PC-3 (cell line): ENCODE data around the gene IKZF1. TPM values are rescaled to one million over a fixed set of nuclear protein-coding genes. Genes with fewer than 3 reads are reported as not detected.

Experiments
- ATAC-seq: fragments of 200-7000 bp; cut with Tn5 transposase; 2 replicates; pipeline ENCODE4 v1.9.1; 2020; ENCODE audit warnings: mild to moderate bottlenecking, moderate library complexity
- BruUV-seq: library from RNA; stranded (reverse); fragments of 400-500 nt; replicated peaks from 2 replicates; lab custom pipeline; 2021; lab: Mats Ljungman, UMichigan
- CTCF ChIA-PET: fragments of 300-600 bp; sonication (Branson Sonifier 250); formaldehyde crosslinking; loops from one replicate; lab custom pipeline; 2022; ENCODE audit warnings: antibody characterized with exemption; lab: Charles Lee
- POLR2A ChIA-PET: fragments of 300-600 bp; sonication (Branson Sonifier 250); formaldehyde crosslinking; loops from one replicate; lab custom pipeline; 2022; ENCODE audit warnings: antibody characterized with exemption; ENCODE audit not compliant: unreplicated experiment; lab: Charles Lee
- DNase-seq: peaks from one replicate; pipeline ENCODE4 v3.0.0-alpha.2; 2015
- H2AFZ ChIP-seq: fragments of 300-600 bp; sonication (generic); 2 replicates; pipeline ENCODE4 v1.6.0; 2016; ENCODE audit warnings: antibody characterized with exemption, low read length
- H3F3A ChIP-seq: fragments of 300-600 bp; sonication (generic); one replicate; pipeline ENCODE4 v1.6.0; 2017; ENCODE audit warnings: antibody characterized with exemption, low read length, control low read depth, mild to moderate bottlenecking; ENCODE audit not compliant: unreplicated experiment
- H3K27ac ChIP-seq: fragments of 300-600 bp; sonication (generic); 2 replicates; pipeline ENCODE4 v1.5.1; 2016; ENCODE audit warnings: mild to moderate bottlenecking, low read length
- H3K27me3 ChIP-seq: fragments of 300-600 bp; sonication (generic); 2 replicates; pipeline ENCODE4 v1.6.1; 2016; ENCODE audit warnings: low read length, mixed read lengths
- H3K36me3 ChIP-seq: fragments of 300-600 bp; sonication (generic); 2 replicates; pipeline ENCODE4 v1.6.1; 2016; ENCODE audit warnings: low read depth, mixed run types, low read length, mixed read lengths
- H3K4me1 ChIP-seq: fragments of 300-600 bp; sonication (generic); 2 replicates; pipeline ENCODE4 v1.5.1; 2016; ENCODE audit warnings: low read length; ENCODE audit not compliant: insufficient read depth
- H3K4me2 ChIP-seq: fragments of 300-600 bp; sonication (generic); 2 replicates; pipeline ENCODE4 v1.6.0; 2016; ENCODE audit warnings: low read length
- H3K4me3 ChIP-seq: fragments of 300-600 bp; sonication (generic); 2 replicates; pipeline ENCODE4 v1.5.1; 2016; ENCODE audit warnings: mild to moderate bottlenecking, low read length, mixed read lengths
- H3K79me2 ChIP-seq: fragments of 300-600 bp; sonication (generic); 2 replicates; pipeline ENCODE4 v1.6.1; 2017; ENCODE audit warnings: low read length, mixed read lengths
- H3K9ac ChIP-seq: fragments of 300-600 bp; sonication (generic); 2 replicates; pipeline ENCODE4 v1.6.0; 2016; ENCODE audit warnings: mild to moderate bottlenecking, low read length
- H3K9me2 ChIP-seq: fragments of 300-600 bp; sonication (generic); replicated peaks from 2 replicates; pipeline ENCODE4 v1.6.1; 2016; ENCODE audit warnings: mixed run types, low read length, mixed read lengths
- H3K9me3 ChIP-seq: fragments of 300-600 bp; sonication (generic); 2 replicates; pipeline ENCODE4 v1.6.1; 2016; ENCODE audit warnings: low read length, mixed read lengths
- H4K20me1 ChIP-seq: fragments of 300-600 bp; sonication (generic); 2 replicates; pipeline ENCODE4 v1.6.1; 2016; ENCODE audit warnings: low read length, mixed read lengths
- EZH2 ChIP-seq: fragments of 300-600 bp; sonication (generic); IDR thresholded peaks from one replicate; pipeline ENCODE4 v1.6.1; 2017; ENCODE audit warnings: antibody characterized with exemption, mild to moderate bottlenecking, low read length; ENCODE audit not compliant: unreplicated experiment
- EZH2phosphoT487 ChIP-seq: fragments of 300-600 bp; sonication (generic); IDR thresholded peaks from 2 replicates; pipeline ENCODE4 v1.6.1; 2018; ENCODE audit warnings: mild to moderate bottlenecking, antibody characterized with exemption, low read length, borderline replicate concordance
- intact Hi-C: fragments of 100-400 bp; cut with micrococcal nuclease; formaldehyde crosslinking; loops from 2 replicates; pipeline ENCODE4 v1.9.0; 2023
- total RNA-seq: library from RNA; depleted of rRNA; stranded (reverse); fragments of >200 nt; gene quantifications from 2 replicates; pipeline ENCODE4 v1.2.3, GENCODE V29; 2014
- TF ChIP-seq, protein P1 (sequence below): fragments of 300-600 bp; sonication (generic); conservative IDR thresholded peaks from 2 replicates; pipeline ENCODE4 v1.5.1; 2017; ENCODE audit warnings: antibody characterized with exemption, low read depth, mild to moderate bottlenecking, low read length

The IKZF1 gene
- total RNA-seq, 1 experiment from 2014 or later, result not detected

DNA sequence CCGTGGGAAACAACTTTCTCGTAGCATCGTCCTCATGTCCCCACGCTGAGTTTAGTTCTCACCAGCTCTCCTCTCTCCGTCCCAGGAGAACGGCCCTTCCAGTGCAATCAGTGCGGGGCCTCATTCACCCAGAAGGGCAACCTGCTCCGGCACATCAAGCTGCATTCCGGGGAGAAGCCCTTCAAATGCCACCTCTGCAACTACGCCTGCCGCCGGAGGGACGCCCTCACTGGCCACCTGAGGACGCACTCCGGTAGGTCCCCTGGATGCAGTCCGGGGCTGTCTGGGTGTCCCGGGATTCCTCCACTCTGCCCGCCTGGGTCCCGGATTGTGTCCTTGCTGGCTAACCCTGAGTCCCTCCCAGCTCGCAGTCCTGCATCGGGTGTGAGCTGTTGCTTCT, 77.9 kb downstream of the IKZF1 start:
- no peaks in the 10 kb centered on the region for H3K79me2 ChIP-seq
- no peaks in the 10 kb centered on the region for H3K9me2 ChIP-seq
- H3K9me3 ChIP-seq, result no peaks in the 10 kb centered on the region
- H3F3A ChIP-seq, result no peaks in the 10 kb centered on the region
- no peaks in the 10 kb centered on the region for H3K4me1 ChIP-seq
- CTCF ChIA-PET, result no interaction called here
- no peak overlapping the region for H2AFZ ChIP-seq
- intact Hi-C loops, result no loop called here
- POLR2A ChIA-PET, result no interaction called here
- ATAC-seq (no peak), DNase-seq (no peak)
- H3K9ac ChIP-seq, result no peak overlapping the region
- TF ChIP-seq EZH2 (no peak), EZH2phosphoT487 (no peak)
- TF ChIP-seq, protein P1, sequence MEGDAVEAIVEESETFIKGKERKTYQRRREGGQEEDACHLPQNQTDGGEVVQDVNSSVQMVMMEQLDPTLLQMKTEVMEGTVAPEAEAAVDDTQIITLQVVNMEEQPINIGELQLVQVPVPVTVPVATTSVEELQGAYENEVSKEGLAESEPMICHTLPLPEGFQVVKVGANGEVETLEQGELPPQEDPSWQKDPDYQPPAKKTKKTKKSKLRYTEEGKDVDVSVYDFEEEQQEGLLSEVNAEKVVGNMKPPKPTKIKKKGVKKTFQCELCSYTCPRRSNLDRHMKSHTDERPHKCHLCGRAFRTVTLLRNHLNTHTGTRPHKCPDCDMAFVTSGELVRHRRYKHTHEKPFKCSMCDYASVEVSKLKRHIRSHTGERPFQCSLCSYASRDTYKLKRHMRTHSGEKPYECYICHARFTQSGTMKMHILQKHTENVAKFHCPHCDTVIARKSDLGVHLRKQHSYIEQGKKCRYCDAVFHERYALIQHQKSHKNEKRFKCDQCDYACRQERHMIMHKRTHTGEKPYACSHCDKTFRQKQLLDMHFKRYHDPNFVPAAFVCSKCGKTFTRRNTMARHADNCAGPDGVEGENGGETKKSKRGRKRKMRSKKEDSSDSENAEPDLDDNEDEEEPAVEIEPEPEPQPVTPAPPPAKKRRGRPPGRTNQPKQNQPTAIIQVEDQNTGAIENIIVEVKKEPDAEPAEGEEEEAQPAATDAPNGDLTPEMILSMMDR, result no peak
- H3K4me2 ChIP-seq, result no peak overlapping the region
- no peaks in the 10 kb centered on the region for H3K36me3 ChIP-seq
- H3K4me3 ChIP-seq, result no peak overlapping the region
- no TSS peak for BruUV-seq
- H3K27me3 ChIP-seq, result peaks cover 86% of the 10 kb centered on the region
- no peak overlapping the region for H3K27ac ChIP-seq
- H4K20me1 ChIP-seq, result no peaks in the 10 kb centered on the region

- no peak for TF ChIP-seq EZH2phosphoT487
- TF ChIP-seq EZH2, result no peak
- TF ChIP-seq, protein P1, result no peak
- BruUV-seq, result no TSS peak
- Histone ChIP-seq H3K9ac (no peak overlapping the region), H3K4me1 (no peaks in the 10 kb centered on the region), H2AFZ (no peak overlapping the region), H3K79me2 (no peaks in the 10 kb centered on the region), H3K27ac (no peak overlapping the region), H3K27me3 (peaks cover 92% of the 10 kb centered on the region), H3K4me2 (no peak overlapping the region), H4K20me1 (no peaks in the 10 kb centered on the region), H3K4me3 (no peak overlapping the region), H3K9me3 (no peaks in the 10 kb centered on the region), H3K9me2 (no peaks in the 10 kb centered on the region), H3K36me3 (no peaks in the 10 kb centered on the region), H3F3A (no peaks in the 10 kb centered on the region)
- ChIA-PET POLR2A (no interaction called here), CTCF (no interaction called here)
- intact Hi-C loops, result no loop called here
- ATAC-seq (no peak), DNase-seq (no peak)
Observed at GRCh38 chr7:50387351-50387750, 82.8 kb downstream of the IKZF1 start.

- intact Hi-C loops, result no loop called here
- H3K79me2 ChIP-seq, result no peaks in the 10 kb centered on the region
- H3K9me3 ChIP-seq, result no peaks in the 10 kb centered on the region
- no peaks in the 10 kb centered on the region for H4K20me1 ChIP-seq
- no peaks in the 10 kb centered on the region for H3K4me1 ChIP-seq
- POLR2A ChIA-PET, result no interaction called here
- peaks cover 93% of the 10 kb centered on the region for H3K27me3 ChIP-seq
- no peak for DNase-seq
- H3K4me3 ChIP-seq, result no peak overlapping the region
- no peaks in the 10 kb centered on the region for H3K9me2 ChIP-seq
- H3K9ac ChIP-seq, result no peak overlapping the region
- H3F3A ChIP-seq, result no peaks in the 10 kb centered on the region
- H3K27ac ChIP-seq, result no peak overlapping the region
- no peaks in the 10 kb centered on the region for H3K36me3 ChIP-seq
- no peak overlapping the region for H3K4me2 ChIP-seq
- TF ChIP-seq EZH2phosphoT487 (no peak), EZH2 (no peak)
- TF ChIP-seq, protein P1, result no peak
- no peak for ATAC-seq
- BruUV-seq, result no TSS peak
- no peak overlapping the region for H2AFZ ChIP-seq
- CTCF ChIA-PET, result no interaction called here
Observed at GRCh38 chr7:50389961-50390360, 85.4 kb downstream of the IKZF1 start.
